PC-9 (cell line): Measurements from ENCODE around the gene ACTR5. TPM values are rescaled to one million over a fixed set of nuclear protein-coding genes. Genes with fewer than 3 reads are reported as not detected.

Experiments used
- BruUV-seq: library from RNA; stranded (reverse); fragments of 400-500 nt; replicated peaks from 2 replicates; lab custom pipeline; 2021; lab: Mats Ljungman, UMichigan
- CTCF ChIA-PET: fragments of 300-600 bp; sonication (Branson Sonifier 250); formaldehyde crosslinking; loops from one replicate; lab custom pipeline; 2022; ENCODE audit warnings: antibody characterized with exemption; lab: Charles Lee
- POLR2A ChIA-PET: fragments of 300-600 bp; sonication (Branson Sonifier 250); formaldehyde crosslinking; loops from one replicate; lab custom pipeline; 2022; ENCODE audit warnings: antibody characterized with exemption; ENCODE audit not compliant: unreplicated experiment; lab: Charles Lee
- DNase-seq, 2 experiments: peaks; one replicate each; pipeline versions ENCODE4 v3.0.0 to v3.0.0-alpha.2; 2015 to 2022; ENCODE audit warnings: mixed read lengths in 1 of 2
- H2AFZ ChIP-seq: fragments of 200-600 bp; sonication (generic); 2 replicates; pipeline ENCODE4 v1.8.1; 2017; ENCODE audit warnings: antibody characterized with exemption
- H3F3A ChIP-seq: fragments of 200-600 bp; sonication (generic); 2 replicates; pipeline ENCODE4 v1.8.1; 2017; ENCODE audit warnings: antibody characterized with exemption, mild to moderate bottlenecking, low read depth; ENCODE audit not compliant: insufficient read depth
- H3K27ac ChIP-seq: fragments of 200-600 bp; sonication (generic); 2 replicates; pipeline ENCODE4 v1.6.1; 2016; ENCODE audit warnings: mixed run types
- H3K27me3 ChIP-seq: fragments of 200-600 bp; sonication (generic); 2 replicates; pipeline ENCODE4 v1.6.1; 2016; ENCODE audit warnings: low read depth, mixed run types; ENCODE audit not compliant: insufficient read depth
- H3K36me3 ChIP-seq: fragments of 200-600 bp; sonication (generic); 2 replicates; pipeline ENCODE4 v1.6.1; 2016; ENCODE audit warnings: low read depth, mixed run types
- H3K4me1 ChIP-seq: fragments of 200-600 bp; sonication (generic); replicated peaks from 2 replicates; pipeline ENCODE4 v1.6.1; 2016; ENCODE audit warnings: mixed run types; ENCODE audit not compliant: insufficient read depth
- H3K4me2 ChIP-seq: fragments of 200-600 bp; sonication (generic); 2 replicates; pipeline ENCODE4 v1.6.1; 2017; ENCODE audit warnings: mixed run types
- H3K4me3 ChIP-seq: fragments of 200-600 bp; sonication (generic); 2 replicates; pipeline ENCODE4 v1.6.1; 2016; ENCODE audit warnings: mixed run types
- H3K79me2 ChIP-seq: fragments of 200-600 bp; sonication (generic); 2 replicates; pipeline ENCODE4 v1.6.1; 2017; ENCODE audit warnings: low read depth, mixed run types
- H3K9me2 ChIP-seq: fragments of 200-600 bp; sonication (generic); 2 replicates; pipeline ENCODE4 v1.8.1; 2017; ENCODE audit warnings: mild to moderate bottlenecking; ENCODE audit not compliant: insufficient read depth
- H3K9me3 ChIP-seq: fragments of 200-600 bp; sonication (generic); 2 replicates; pipeline ENCODE4 v1.8.1; 2016; ENCODE audit warnings: low read depth; ENCODE audit not compliant: insufficient read depth
- H4K20me1 ChIP-seq: fragments of 200-600 bp; sonication (generic); 2 replicates; pipeline ENCODE4 v1.8.1; 2017; ENCODE audit not compliant: insufficient read depth
- EZH2 ChIP-seq: fragments of 200-600 bp; sonication (generic); IDR thresholded peaks from 2 replicates; pipeline ENCODE4 v1.8.0; 2017; ENCODE audit warnings: antibody characterized with exemption, low read depth
- intact Hi-C: fragments of 100-400 bp; cut with micrococcal nuclease; formaldehyde crosslinking; loops from one replicate; pipeline ENCODE4 v1.10.0; 2022; ENCODE audit not compliant: unreplicated experiment
- total RNA-seq: library from RNA; stranded (reverse); gene quantifications from 2 replicates; pipeline ENCODE4 v1.2.3, GENCODE V29; 2021
- TF ChIP-seq, protein P1 (sequence below): fragments of 200-600 bp; sonication (generic); conservative IDR thresholded peaks from 2 replicates; pipeline ENCODE4 v1.6.1; 2017; ENCODE audit warnings: mixed run types, antibody characterized with exemption, mild to moderate bottlenecking, moderate library complexity

The ACTR5 gene
- total RNA-seq, 1 experiment from 2014 or later: 7.8 TPM

DNA sequence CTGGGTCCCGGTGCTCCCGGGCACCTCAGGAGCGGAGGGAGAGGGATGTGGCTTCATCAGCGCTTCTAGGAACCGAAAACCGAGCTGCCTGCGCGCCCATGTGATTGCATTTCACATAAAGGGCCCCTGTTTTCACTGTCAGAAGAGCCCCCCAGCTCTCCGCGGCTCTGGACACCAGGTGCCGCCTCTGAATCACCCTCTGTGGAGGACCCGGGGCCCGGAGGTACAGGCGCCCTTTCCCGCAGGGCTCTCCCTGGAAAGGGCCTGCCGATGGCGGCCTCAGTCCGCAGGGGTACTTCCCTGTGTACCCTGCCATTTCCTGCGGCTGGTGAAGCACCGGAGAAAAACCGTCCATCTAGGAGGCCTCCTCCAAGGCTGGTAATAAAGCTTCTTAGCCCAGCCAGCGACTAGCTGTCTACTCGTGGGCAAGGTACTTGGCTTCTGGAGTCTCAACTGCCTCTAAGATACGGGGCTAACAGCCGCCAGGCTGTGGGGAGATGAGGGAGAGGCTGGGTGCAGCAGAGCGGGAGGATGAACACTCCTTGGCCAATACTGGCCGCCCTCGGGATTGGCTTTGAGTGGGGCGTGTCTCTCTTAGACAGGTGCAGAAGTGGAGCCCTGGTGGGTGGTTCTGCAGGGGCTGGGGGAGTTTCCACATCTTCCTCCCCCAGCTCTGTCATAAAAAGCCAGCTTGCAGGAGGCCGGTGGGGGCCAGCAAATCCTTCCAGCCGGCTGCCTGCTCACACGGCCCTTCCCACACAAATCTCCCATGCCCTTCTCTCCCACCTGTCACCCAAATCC is 58.8 kb downstream of the ACTR5 start:
- Histone ChIP-seq H3K4me1 (no peaks in the 10 kb centered on the region), H3K79me2 (no peaks in the 10 kb centered on the region), H3K27me3 (peaks cover 69% of the 10 kb centered on the region), H3F3A (no peaks in the 10 kb centered on the region), H4K20me1 (no peaks in the 10 kb centered on the region), H3K36me3 (no peaks in the 10 kb centered on the region), H3K9me2 (no peaks in the 10 kb centered on the region), H3K9me3 (no peaks in the 10 kb centered on the region), H2AFZ (no peak overlapping the region), H3K4me2 (no peak overlapping the region), H3K27ac (no peak overlapping the region), H3K4me3 (no peak overlapping the region)
- no TSS peak for BruUV-seq
- DNase-seq: no peak
- TF ChIP-seq EZH2: no peak
- TF ChIP-seq, protein P1, sequence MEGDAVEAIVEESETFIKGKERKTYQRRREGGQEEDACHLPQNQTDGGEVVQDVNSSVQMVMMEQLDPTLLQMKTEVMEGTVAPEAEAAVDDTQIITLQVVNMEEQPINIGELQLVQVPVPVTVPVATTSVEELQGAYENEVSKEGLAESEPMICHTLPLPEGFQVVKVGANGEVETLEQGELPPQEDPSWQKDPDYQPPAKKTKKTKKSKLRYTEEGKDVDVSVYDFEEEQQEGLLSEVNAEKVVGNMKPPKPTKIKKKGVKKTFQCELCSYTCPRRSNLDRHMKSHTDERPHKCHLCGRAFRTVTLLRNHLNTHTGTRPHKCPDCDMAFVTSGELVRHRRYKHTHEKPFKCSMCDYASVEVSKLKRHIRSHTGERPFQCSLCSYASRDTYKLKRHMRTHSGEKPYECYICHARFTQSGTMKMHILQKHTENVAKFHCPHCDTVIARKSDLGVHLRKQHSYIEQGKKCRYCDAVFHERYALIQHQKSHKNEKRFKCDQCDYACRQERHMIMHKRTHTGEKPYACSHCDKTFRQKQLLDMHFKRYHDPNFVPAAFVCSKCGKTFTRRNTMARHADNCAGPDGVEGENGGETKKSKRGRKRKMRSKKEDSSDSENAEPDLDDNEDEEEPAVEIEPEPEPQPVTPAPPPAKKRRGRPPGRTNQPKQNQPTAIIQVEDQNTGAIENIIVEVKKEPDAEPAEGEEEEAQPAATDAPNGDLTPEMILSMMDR: no peak
- ChIA-PET CTCF (no interaction called here), POLR2A (no interaction called here)
- intact Hi-C loops: no loop called here

DNA sequence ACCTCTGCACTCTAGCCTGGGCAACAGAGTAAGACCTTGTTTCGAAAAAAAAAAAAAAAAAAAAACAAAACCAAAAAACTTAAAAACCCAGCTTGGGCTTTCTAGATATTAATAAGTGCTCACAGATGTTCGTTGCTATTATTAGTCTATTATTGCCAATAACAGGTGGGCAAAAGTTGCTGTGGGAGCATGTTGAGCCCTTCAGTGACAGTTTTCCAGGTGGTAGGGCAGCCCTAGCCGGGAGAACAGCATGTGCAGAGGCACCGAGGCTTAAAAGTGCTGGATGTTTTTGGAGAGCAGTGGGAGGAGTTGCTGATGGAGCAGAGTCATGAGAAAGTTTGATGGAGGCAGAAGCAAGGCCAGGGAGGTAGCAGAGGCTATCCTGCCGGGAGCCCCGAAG is 61.7 kb downstream of the ACTR5 start:
- Histone ChIP-seq H3K4me3 (no peak overlapping the region), H3K4me2 (no peak overlapping the region), H4K20me1 (no peaks in the 10 kb centered on the region), H3K27me3 (peaks cover 67% of the 10 kb centered on the region), H3K79me2 (no peaks in the 10 kb centered on the region), H3K9me2 (no peaks in the 10 kb centered on the region), H3K27ac (no peak overlapping the region), H2AFZ (no peak overlapping the region), H3K4me1 (no peaks in the 10 kb centered on the region), H3K36me3 (no peaks in the 10 kb centered on the region), H3F3A (no peaks in the 10 kb centered on the region), H3K9me3 (no peaks in the 10 kb centered on the region)
- BruUV-seq: no TSS peak
- CTCF ChIA-PET: no interaction called here
- POLR2A ChIA-PET: no interaction called here
- no peak for DNase-seq
- intact Hi-C loops: no loop called here
- TF ChIP-seq, protein P1: no peak
- no peak for TF ChIP-seq EZH2

DNA sequence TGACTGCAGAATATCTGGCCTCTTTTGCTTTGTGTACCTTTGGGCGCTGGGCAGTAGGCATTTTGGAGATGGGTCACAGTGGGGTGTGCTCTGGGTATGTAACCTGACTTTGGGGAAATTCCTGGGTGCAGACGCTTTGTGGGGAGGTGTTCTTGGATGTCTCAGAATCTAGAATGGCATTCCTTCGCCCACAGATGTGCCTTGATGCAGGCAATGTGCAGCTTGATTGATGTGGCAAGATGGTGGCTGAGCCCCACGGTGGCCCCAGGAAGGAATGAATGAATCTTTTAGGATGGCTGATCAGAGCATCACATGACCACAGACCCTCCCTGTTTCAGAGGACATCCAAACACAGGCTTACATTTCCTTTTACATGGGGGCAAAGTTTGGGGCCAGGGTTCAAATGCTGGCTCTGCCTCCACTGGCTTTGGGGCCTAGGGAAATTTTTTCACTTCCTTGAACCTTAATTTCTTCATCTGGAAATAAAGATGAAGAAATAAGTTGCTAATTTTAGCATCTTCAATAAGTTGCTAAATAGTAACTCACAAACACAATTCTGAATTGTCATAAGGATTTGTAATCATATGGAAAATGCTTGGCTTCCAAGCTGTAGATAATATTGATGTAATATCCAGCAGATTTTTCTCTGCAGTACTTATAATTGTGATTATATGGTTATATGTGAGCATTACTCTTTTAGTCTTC is 62.8 kb downstream of the ACTR5 start:
- ChIA-PET POLR2A (no interaction called here), CTCF (no interaction called here)
- no peaks in the 10 kb centered on the region for H3K79me2 ChIP-seq
- no TSS peak for BruUV-seq
- no peak for TF ChIP-seq EZH2
- TF ChIP-seq, protein P1: no peak
- no peaks in the 10 kb centered on the region for H3K9me3 ChIP-seq
- H3K27me3 ChIP-seq: peaks cover 65% of the 10 kb centered on the region
- no peaks in the 10 kb centered on the region for H3F3A ChIP-seq
- no peaks in the 10 kb centered on the region for H3K36me3 ChIP-seq
- no peaks in the 10 kb centered on the region for H3K4me1 ChIP-seq
- H3K27ac ChIP-seq: no peak overlapping the region
- no peak overlapping the region for H2AFZ ChIP-seq
- no peak for DNase-seq
- intact Hi-C loops: no loop called here
- no peak overlapping the region for H3K4me3 ChIP-seq
- H4K20me1 ChIP-seq: no peaks in the 10 kb centered on the region
- no peak overlapping the region for H3K4me2 ChIP-seq
- H3K9me2 ChIP-seq: no peaks in the 10 kb centered on the region
